ENCODE results near the gene E2F8. TPM values are rescaled to one million over a fixed set of nuclear protein-coding genes. Genes with fewer than 3 reads are reported as not detected.

The E2F8 gene
- total RNA-seq, 1 experiment from 2014 or later, result 18.4 TPM

- Histone ChIP-seq H3K27me3 (ENCODE audit: insufficient read depth, low read length) (no peaks in the 10 kb centered on the region), H3K9me2 (ENCODE audit: insufficient read depth) (no peaks in the 10 kb centered on the region), H3K36me3 (ENCODE audit: control insufficient read depth in 1 of 2, insufficient read depth in 2 of 2, low read length in 2 of 2) (no peaks in the 10 kb centered on the region), H3K27ac (ENCODE audit: low read depth, low read length) (no peak overlapping the region), H3K4me1 (ENCODE audit: control insufficient read depth in 1 of 2, insufficient read depth in 2 of 2, low read length in 2 of 2) (peaks cover 10 to 37% of the 10 kb centered on the region in 2 experiments), H4K20me1 (ENCODE audit: insufficient read depth) (no peaks in the 10 kb centered on the region), H3K9me3 (ENCODE audit: control insufficient read depth in 1 of 2, insufficient read depth in 1 of 2, low read depth in 1 of 2, low read length in 2 of 2) (no peaks in the 10 kb centered on the region; a peak in 1 of 4 replicates), H3K4me3 (replicated peaks in 1 of 2; ENCODE audit: low read depth in 1 of 2, low read length in 2 of 2) (no peak overlapping the region), H3K4me2 (ENCODE audit: low read length) (peak overlapping the region; percentile 31), H3K79me2 (ENCODE audit: insufficient read depth, low read length) (peaks cover 9% of the 10 kb centered on the region), H3K9ac (ENCODE audit: low read length) (no peak overlapping the region), H2AFZ (ENCODE audit: low read depth, low read length, poor library complexity, severe bottlenecking) (no peak overlapping the region)
- RAD21 ChIA-PET (ENCODE audit: low non-redundant PET in 1 of 2, low total read pairs in 2 of 2, uncharacterized antibody in 2 of 2, unreplicated experiment in 2 of 2), result no interaction called here
- POLR2A ChIA-PET, result no interaction called here
- intact Hi-C loops (cut with micrococcal nuclease), result no loop called here
- no TSS peak for BruUV-seq (replicated peaks)
- CTCF ChIA-PET, result interaction anchor here (1.2 kb wide), 1 partner anchor 15 kb away, joined by 4 read pairs; no protein-coding TSS in a partner anchor
- TF ChIP-seq SIN3A (IDR thresholded peaks at IDR 0.05; ENCODE audit: low read depth) (no peak), ZBTB33 (IDR thresholded peaks at IDR 0.05; ENCODE audit: extremely low read depth, insufficient replicate concordance, low read length) (no peak), ZFX (IDR thresholded peaks at IDR 0.05) (no peak), EGR1 (IDR thresholded peaks at IDR 0.05; ENCODE audit: low read depth) (no peak), EZH2phosphoT487 (IDR thresholded peaks at IDR 0.05; ENCODE audit: borderline replicate concordance) (no peak), ZNF274 (IDR thresholded peaks at IDR 0.05; ENCODE audit: low read depth, low read length) (no peak), RAD21 (IDR thresholded peaks at IDR 0.05; ENCODE audit: low read depth) (no peak), SRF (IDR thresholded peaks at IDR 0.05; ENCODE audit: low read depth) (no peak), POLR2AphosphoS5 (IDR thresholded peaks at IDR 0.05; ENCODE audit: low read depth, low read length) (no peak), YY1 (IDR thresholded peaks at IDR 0.05; ENCODE audit: extremely low read depth, insufficient replicate concordance, low read depth, low read length) (no peak), CBX3 (IDR thresholded peaks at IDR 0.05; ENCODE audit: low read depth) (no peak), TCF7L2 (IDR thresholded peaks at IDR 0.05; ENCODE audit: borderline replicate concordance, extremely low read depth, insufficient read depth, insufficient read length) (no peak), JUND (IDR thresholded peaks at IDR 0.05) (no peak), REST (IDR thresholded peaks at IDR 0.05; ENCODE audit: low read depth) (no peak), EZH2 (IDR thresholded peaks at IDR 0.05) (no peak), CEBPB (IDR thresholded peaks at IDR 0.05; ENCODE audit: low read depth) (no peak), FOSL1 (IDR thresholded peaks at IDR 0.05; ENCODE audit: low read depth) (no peak), ELF1 (IDR thresholded peaks at IDR 0.05; ENCODE audit: borderline replicate concordance, low read depth) (no peak)
- TF ChIP-seq, protein P1, sequence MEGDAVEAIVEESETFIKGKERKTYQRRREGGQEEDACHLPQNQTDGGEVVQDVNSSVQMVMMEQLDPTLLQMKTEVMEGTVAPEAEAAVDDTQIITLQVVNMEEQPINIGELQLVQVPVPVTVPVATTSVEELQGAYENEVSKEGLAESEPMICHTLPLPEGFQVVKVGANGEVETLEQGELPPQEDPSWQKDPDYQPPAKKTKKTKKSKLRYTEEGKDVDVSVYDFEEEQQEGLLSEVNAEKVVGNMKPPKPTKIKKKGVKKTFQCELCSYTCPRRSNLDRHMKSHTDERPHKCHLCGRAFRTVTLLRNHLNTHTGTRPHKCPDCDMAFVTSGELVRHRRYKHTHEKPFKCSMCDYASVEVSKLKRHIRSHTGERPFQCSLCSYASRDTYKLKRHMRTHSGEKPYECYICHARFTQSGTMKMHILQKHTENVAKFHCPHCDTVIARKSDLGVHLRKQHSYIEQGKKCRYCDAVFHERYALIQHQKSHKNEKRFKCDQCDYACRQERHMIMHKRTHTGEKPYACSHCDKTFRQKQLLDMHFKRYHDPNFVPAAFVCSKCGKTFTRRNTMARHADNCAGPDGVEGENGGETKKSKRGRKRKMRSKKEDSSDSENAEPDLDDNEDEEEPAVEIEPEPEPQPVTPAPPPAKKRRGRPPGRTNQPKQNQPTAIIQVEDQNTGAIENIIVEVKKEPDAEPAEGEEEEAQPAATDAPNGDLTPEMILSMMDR (IDR thresholded peaks at IDR 0.05 in 2 of 3, conservative IDR thresholded peaks at IDR 0.05 in 1 of 3; ENCODE audit: borderline replicate concordance in 1 of 3, insufficient read depth in 1 of 3, low read depth in 2 of 3, low read length in 2 of 3), result no peak
- TF ChIP-seq, protein P2, sequence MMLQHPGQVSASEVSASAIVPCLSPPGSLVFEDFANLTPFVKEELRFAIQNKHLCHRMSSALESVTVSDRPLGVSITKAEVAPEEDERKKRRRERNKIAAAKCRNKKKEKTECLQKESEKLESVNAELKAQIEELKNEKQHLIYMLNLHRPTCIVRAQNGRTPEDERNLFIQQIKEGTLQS (IDR thresholded peaks at IDR 0.05), result no peak
- ATAC-seq, result no peak
- DNase-seq (ENCODE audit: low read depth, low spot score), result no peak
These were observed 3.9 kb upstream of the E2F8 start for GRCh38 chr11:19244621-19245020.

All from HCT116 (cell line).